ENCODE data around the gene SYNDIG1. TPM values are rescaled to one million over a fixed set of nuclear protein-coding genes. Genes with fewer than 3 reads are reported as not detected.

Gene SYNDIG1
- polyA plus RNA-seq, 1 donor from 2014 or later, result 0.22 TPM

GRCh38 chr20:24615353-24615752 is 145.9 kb downstream of the SYNDIG1 start:
- H3K9me3 ChIP-seq (ENCODE audit: low read length), result no peaks in the 10 kb centered on the region
- H3K4me3 ChIP-seq (ENCODE audit: low read length), result no peak overlapping the region
- H3F3A ChIP-seq (ENCODE audit: insufficient read depth, low read length, poor library complexity, severe bottlenecking), result no peaks in the 10 kb centered on the region
- no peaks in the 10 kb centered on the region for H3K36me3 ChIP-seq (ENCODE audit: insufficient read depth, low read length)
- no peak for TF ChIP-seq TAF1 (IDR thresholded peaks at IDR 0.05; ENCODE audit: low read depth)
- TF ChIP-seq EZH2 (IDR thresholded peaks at IDR 0.05; ENCODE audit: borderline replicate concordance, insufficient read depth, low read length, poor library complexity, severe bottlenecking), result no peak
- no peak for TF ChIP-seq MXI1 (conservative IDR thresholded peaks at IDR 0.05; ENCODE audit: poor library complexity, severe bottlenecking)
- TF ChIP-seq RAD21 (conservative IDR thresholded peaks at IDR 0.05), result no peak
- TF ChIP-seq SMC3 (conservative IDR thresholded peaks at IDR 0.05; ENCODE audit: poor library complexity), result no peak
- TF ChIP-seq EP300 (conservative IDR thresholded peaks at IDR 0.05; ENCODE audit: poor library complexity, severe bottlenecking), result no peak
- no peak for TF ChIP-seq POLR2AphosphoS5 (IDR thresholded peaks at IDR 0.05)
- no peak for TF ChIP-seq REST (IDR thresholded peaks at IDR 0.05; ENCODE audit: borderline replicate concordance)
- TF ChIP-seq CTCF (IDR thresholded peaks at IDR 0.05; ENCODE audit: poor library complexity, severe bottlenecking), result no peak
- no peak overlapping the region for H3K9ac ChIP-seq (ENCODE audit: low read length)
- no peaks in the 10 kb centered on the region for H3K79me2 ChIP-seq (replicated peaks; ENCODE audit: insufficient read depth, low read length)
- H2AFZ ChIP-seq (ENCODE audit: low read depth, low read length), result no peak overlapping the region
- H3K27me3 ChIP-seq (ENCODE audit: insufficient read depth, low read depth, low read length), result no peaks in the 10 kb centered on the region
- no peaks in the 10 kb centered on the region for H3K9me2 ChIP-seq (ENCODE audit: insufficient read depth, low read length)
- no peak overlapping the region for H3K4me2 ChIP-seq (ENCODE audit: low read length)
- no peak overlapping the region for H3K27ac ChIP-seq (ENCODE audit: low read length)
- H4K20me1 ChIP-seq (ENCODE audit: insufficient read depth), result no peaks in the 10 kb centered on the region

- TF ChIP-seq EZH2 (IDR thresholded peaks at IDR 0.05; ENCODE audit: borderline replicate concordance, insufficient read depth, low read length, poor library complexity, severe bottlenecking) (no peak), EP300 (conservative IDR thresholded peaks at IDR 0.05; ENCODE audit: poor library complexity, severe bottlenecking) (no peak), MXI1 (conservative IDR thresholded peaks at IDR 0.05; ENCODE audit: poor library complexity, severe bottlenecking) (no peak), SMC3 (conservative IDR thresholded peaks at IDR 0.05; ENCODE audit: poor library complexity) (no peak), REST (IDR thresholded peaks at IDR 0.05; ENCODE audit: borderline replicate concordance) (no peak), CTCF (IDR thresholded peaks at IDR 0.05; ENCODE audit: poor library complexity, severe bottlenecking) (no peak), POLR2AphosphoS5 (IDR thresholded peaks at IDR 0.05) (no peak), TAF1 (IDR thresholded peaks at IDR 0.05; ENCODE audit: low read depth) (no peak), RAD21 (conservative IDR thresholded peaks at IDR 0.05) (no peak)
- H3K36me3 ChIP-seq (ENCODE audit: insufficient read depth, low read length), result no peaks in the 10 kb centered on the region
- no peaks in the 10 kb centered on the region for H3K79me2 ChIP-seq (replicated peaks; ENCODE audit: insufficient read depth, low read length)
- no peak overlapping the region for H3K9ac ChIP-seq (ENCODE audit: low read length)
- no peak overlapping the region for H3K27ac ChIP-seq (ENCODE audit: low read length)
- H3K27me3 ChIP-seq (ENCODE audit: insufficient read depth, low read depth, low read length), result no peaks in the 10 kb centered on the region
- H3K9me3 ChIP-seq (ENCODE audit: low read length), result no peaks in the 10 kb centered on the region
- H3K9me2 ChIP-seq (ENCODE audit: insufficient read depth, low read length), result no peaks in the 10 kb centered on the region
- H2AFZ ChIP-seq (ENCODE audit: low read depth, low read length), result no peak overlapping the region
- no peaks in the 10 kb centered on the region for H3F3A ChIP-seq (ENCODE audit: insufficient read depth, low read length, poor library complexity, severe bottlenecking)
- H3K4me2 ChIP-seq (ENCODE audit: low read length), result no peak overlapping the region
- no peak overlapping the region for H3K4me3 ChIP-seq (ENCODE audit: low read length)
- no peaks in the 10 kb centered on the region for H4K20me1 ChIP-seq (ENCODE audit: insufficient read depth)
These were observed 147.0 kb downstream of the SYNDIG1 start for GRCh38 chr20:24616258-24617079.
